ENCODE data around the gene ARHGEF1. TPM values are rescaled to one million over a fixed set of nuclear protein-coding genes. Genes with fewer than 3 reads are reported as not detected.
A peak's percentile ranks its signal among the peaks of the same experiment; 100 is the strongest.

The ARHGEF1 gene
- total RNA-seq, 4 donors from 2014 or later = 54.5 to 71.8 (median 59.7) TPM

- H3K4me3 ChIP-seq = no peak overlapping the region
- 79% methylated on average over 6 of the region's 7 CpGs for WGBS
- peaks cover 4 to 34% (median 31%) of the 10 kb centered on the region in 4 donors for H3K4me1 ChIP-seq
- no peaks in the 10 kb centered on the region for H3K9me3 ChIP-seq
- intact Hi-C loops (cut with DNase I) = no loop called here
- no peak overlapping the region for H3K27ac ChIP-seq (replicated peaks in 1 of 4)
- no peaks in the 10 kb centered on the region for H3K36me3 ChIP-seq
- TF ChIP-seq POLR2A (IDR thresholded peaks at IDR 0.05; ENCODE audit: low read depth) (no peak), CTCF (IDR thresholded peaks at IDR 0.05) (no peak), POLR2AphosphoS5 (IDR thresholded peaks at IDR 0.05) (no peak), EP300 (IDR thresholded peaks at IDR 0.05) (no peak)
- no peak for DNase-seq (ENCODE audit: extremely low spot score)
- H3K27me3 ChIP-seq = peaks cover 0 to 97% (median 65%) of the 10 kb centered on the region in 4 donors
Observed at GRCh38 chr19:41933693-41934426, 50.9 kb downstream of the ARHGEF1 start.

DNA sequence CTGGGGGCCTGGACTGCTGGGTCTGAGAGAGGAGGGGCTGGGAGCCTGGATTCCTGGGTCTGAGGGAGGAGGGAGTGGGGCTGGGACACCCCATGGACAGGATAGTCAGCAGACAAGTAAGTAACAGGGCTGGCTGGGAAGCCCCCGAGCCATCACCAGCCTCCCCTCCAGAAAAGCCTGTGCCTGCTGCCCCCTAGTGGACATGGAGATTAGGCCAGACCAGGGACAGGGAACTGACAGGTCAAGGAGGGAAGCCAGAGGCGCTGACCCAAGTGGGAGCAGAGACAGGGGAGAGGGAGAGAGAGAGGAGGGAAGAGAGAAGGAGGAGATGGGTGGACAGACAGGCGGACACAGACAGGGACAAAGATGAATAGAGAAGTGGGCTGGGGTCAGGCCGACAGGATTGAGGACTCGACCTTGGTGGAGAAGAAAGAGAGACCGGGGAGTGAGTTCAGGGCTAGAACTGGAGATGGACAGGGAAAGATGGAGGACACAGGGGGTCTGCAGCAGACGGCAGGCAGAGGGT lies 51.9 kb downstream of the ARHGEF1 start:
- Histone ChIP-seq H3K36me3 (no peaks in the 10 kb centered on the region), H3K27me3 (peaks cover 0 to 97% (median 60%) of the 10 kb centered on the region in 4 donors), H3K27ac (replicated peaks in 1 of 4) (no peak overlapping the region), H3K4me1 (peaks cover 3 to 32% (median 27%) of the 10 kb centered on the region in 4 donors), H3K4me3 (no peak overlapping the region), H3K9me3 (no peaks in the 10 kb centered on the region)
- peak; percentile 56 to 85 (median 56) for TF ChIP-seq CTCF (IDR thresholded peaks at IDR 0.05)
- no peak for TF ChIP-seq EP300 (IDR thresholded peaks at IDR 0.05)
- WGBS = 22% methylated on average over 7 of the region's 7 CpGs
- intact Hi-C loops (cut with DNase I) = loop anchor here (5.0 kb wide), 1 partner anchor 63 kb away; no protein-coding TSS in a partner anchor
- no peak for DNase-seq (ENCODE audit: extremely low spot score)

GRCh38 chr19:41935760-41936415 lies 52.9 kb downstream of the ARHGEF1 start:
- no peak for TF ChIP-seq POLR2AphosphoS5 (IDR thresholded peaks at IDR 0.05)
- TF ChIP-seq POLR2A (IDR thresholded peaks at IDR 0.05; ENCODE audit: low read depth) = no peak
- no peak for TF ChIP-seq CTCF (IDR thresholded peaks at IDR 0.05)
- TF ChIP-seq EP300 (IDR thresholded peaks at IDR 0.05) = no peak
- WGBS = 34% methylated on average over 3 of the region's 26 CpGs
- DNase-seq (ENCODE audit: extremely low spot score) = no peak
- Histone ChIP-seq H3K27me3 (peaks cover 0 to 97% (median 61%) of the 10 kb centered on the region in 4 donors), H3K27ac (replicated peaks in 1 of 4) (no peak overlapping the region), H3K4me1 (peaks cover 13 to 41% (median 37%) of the 10 kb centered on the region in 4 donors), H3K36me3 (no peaks in the 10 kb centered on the region), H3K9me3 (no peaks in the 10 kb centered on the region), H3K4me3 (peak overlapping the region in 1 of 4 donors; percentile 18)
- intact Hi-C loops (cut with DNase I) = loop anchor here (5.0 kb wide), 1 partner anchor 64 kb away; no protein-coding TSS in a partner anchor

GRCh38 chr19:41936416-41936850 lies 53.4 kb downstream of the ARHGEF1 start:
- intact Hi-C loops (cut with DNase I) = loop anchor here (5.0 kb wide), 1 partner anchor 64 kb away; no protein-coding TSS in a partner anchor
- Histone ChIP-seq H3K27me3 (peaks cover 0 to 97% (median 61%) of the 10 kb centered on the region in 4 donors), H3K9me3 (no peaks in the 10 kb centered on the region), H3K36me3 (no peaks in the 10 kb centered on the region), H3K4me3 (no peak overlapping the region), H3K4me1 (peaks cover 17 to 46% (median 42%) of the 10 kb centered on the region in 4 donors), H3K27ac (replicated peaks in 1 of 4) (no peak overlapping the region)
- TF ChIP-seq EP300 (IDR thresholded peaks at IDR 0.05) = no peak
- no peak for TF ChIP-seq POLR2A (IDR thresholded peaks at IDR 0.05; ENCODE audit: low read depth)
- no peak for TF ChIP-seq CTCF (IDR thresholded peaks at IDR 0.05)
- no peak for TF ChIP-seq POLR2AphosphoS5 (IDR thresholded peaks at IDR 0.05)
- 78% methylated on average over 8 of the region's 8 CpGs for WGBS
- no peak for DNase-seq (ENCODE audit: extremely low spot score)
